GM12878 (cell line): ENCODE data around the gene NPTX1. TPM values are rescaled to one million over a fixed set of nuclear protein-coding genes. Genes with fewer than 3 reads are reported as not detected.

ENCODE experiments used
- ATAC-seq: fragments of 200-7000 bp; cut with Tn5 transposase; 3 replicates; pipeline ENCODE4 v1.9.1; 2020; ENCODE audit warnings: mild to moderate bottlenecking, moderate library complexity
- BruUV-seq: library from RNA; stranded (reverse); fragments of 400-500 nt; replicated peaks from 2 replicates; lab custom pipeline; 2021; lab: Mats Ljungman, UMichigan
- CTCF ChIA-PET: fragments of 300-600 bp; sonication (Branson Sonifier 250); formaldehyde crosslinking; extraction: SDS; loops from one replicate; lab custom pipeline; 2021; ENCODE audit warnings: inconsistent platforms; lab: Yijun Ruan, JAX
- POLR2A ChIA-PET: fragments of 350-600 bp; formaldehyde crosslinking; extraction: SDS; loops from one replicate; lab custom pipeline; 2021; ENCODE audit warnings: inconsistent platforms; lab: Charles Lee
- RAD21 ChIA-PET: fragments of 300-600 bp; sonication (Branson Sonifier 250); formaldehyde crosslinking; loops from one replicate; lab custom pipeline; 2023; ENCODE audit warnings: antibody characterized with exemption; ENCODE audit not compliant: unreplicated experiment; lab: Charles Lee
- SMC1A ChIA-PET: fragments of 300-600 bp; sonication (Branson Sonifier 250); formaldehyde crosslinking; loops from one replicate; lab custom pipeline; 2023; ENCODE audit not compliant: unreplicated experiment, uncharacterized antibody; lab: Charles Lee
- DNase-seq: peaks from one replicate; pipeline ENCODE4 v3.0.0-alpha.2; 2011; ENCODE audit warnings: low read depth, low spot score
- FAIRE-seq: peaks from 3 replicates; lab custom pipeline; 2011; peaks lifted over from hg19 to GRCh38; lab: Jason Lieb, UNC
- H2AFZ ChIP-seq: 2 replicates; pipeline ENCODE4 v1.6.0; 2011; ENCODE audit warnings: low read depth, low read length, control low read depth; ENCODE audit not compliant: control insufficient read depth
- H3K27ac ChIP-seq: 2 replicates; pipeline ENCODE4 v1.5.1; 2011; ENCODE audit warnings: control low read depth; ENCODE audit not compliant: control insufficient read depth, insufficient read depth
- H3K27me3 ChIP-seq, 2 experiments: replicated peaks in 1 of 2; 2 replicates each; pipeline versions ENCODE4 v1.6.0 to v1.6.1; 2011; ENCODE audit warnings: low read length in 1 of 2; ENCODE audit not compliant: control insufficient read depth in 2 of 2, insufficient read depth in 2 of 2
- H3K36me3 ChIP-seq, 2 experiments: 2 replicates each; pipeline ENCODE4 v1.5.1; 2011; ENCODE audit warnings: low read length in 1 of 2; ENCODE audit not compliant: control insufficient read depth in 2 of 2, insufficient read depth in 2 of 2
- H3K4me1 ChIP-seq: 2 replicates; pipeline ENCODE4 v1.6.1; 2011; ENCODE audit warnings: mild to moderate bottlenecking, low read length, moderate library complexity, mixed read lengths; ENCODE audit not compliant: control insufficient read depth, insufficient read depth
- H3K4me2 ChIP-seq: 2 replicates; pipeline ENCODE4 v1.6.0; 2011; ENCODE audit warnings: control low read depth; ENCODE audit not compliant: control insufficient read depth, insufficient read depth
- H3K4me3 ChIP-seq: fragments of 200-600 bp; sonication (generic); 2 replicates; pipeline ENCODE4 v1.5.1; 2016
- H3K79me2 ChIP-seq: 2 replicates; pipeline ENCODE4 v1.6.0; 2011; ENCODE audit warnings: low read length; ENCODE audit not compliant: control insufficient read depth, insufficient read depth
- H3K9ac ChIP-seq: 2 replicates; pipeline ENCODE4 v1.8.0; 2011; ENCODE audit warnings: low read length, control low read depth, mixed read lengths; ENCODE audit not compliant: control insufficient read depth, insufficient read depth
- H3K9me3 ChIP-seq: replicated peaks from 3 replicates; pipeline ENCODE4 v1.5.1; 2011; ENCODE audit warnings: mild to moderate bottlenecking, low read length; ENCODE audit not compliant: control insufficient read depth, insufficient read depth
- H4K20me1 ChIP-seq: 2 replicates; pipeline ENCODE4 v1.6.0; 2011; ENCODE audit not compliant: control insufficient read depth, insufficient read depth
- BHLHE40 ChIP-seq, 2 experiments: fragments of 450-650 bp in 1 of 2; IDR thresholded peaks; 2 replicates each; pipeline ENCODE4 v1.6.1; 2011 to 2017; ENCODE audit warnings: low read depth in 2 of 2, borderline replicate concordance in 1 of 2, improper control_type of control experiment in 1 of 2, low read length in 1 of 2, mild to moderate bottlenecking in 1 of 2
- GABPA ChIP-seq: IDR thresholded peaks from 2 replicates; pipeline ENCODE4 v1.6.1; 2014; ENCODE audit warnings: antibody characterized with exemption, low read depth, mild to moderate bottlenecking, inconsistent platforms
- HDGF ChIP-seq: fragments of 450-650 bp; IDR thresholded peaks from 2 replicates; pipeline ENCODE4 v1.6.1; 2016; ENCODE audit warnings: antibody characterized with exemption
- IKZF2 ChIP-seq, 2 experiments: fragments of 450-650 bp; IDR thresholded peaks; 2 replicates each; pipeline ENCODE4 v1.6.1; 2017; ENCODE audit warnings: mild to moderate bottlenecking in 2 of 2, moderate library complexity in 2 of 2
- SREBF1 ChIP-seq: IDR thresholded peaks from 2 replicates; pipeline ENCODE4 v1.6.1; 2012; ENCODE audit warnings: mild to moderate bottlenecking, low read length
- WGBS: methylation state at CpG from one replicate; pipeline ENCODE4 v1.1.6; 2016; ENCODE audit warnings: low lambda C conversion rate; ENCODE audit not compliant: insufficient replicate concordance, insufficient coverage; ENCODE audit errors: missing lambda C conversion rate; 5-methylcytosine and 5-hydroxymethylcytosine counted together
- in situ Hi-C: fragments of 300-500 bp; cut with MboI; formaldehyde crosslinking; loops from 9 replicates; pipeline ENCODE4 v1.14.3; 2018; ENCODE audit warnings: mixed read lengths
- intact Hi-C: fragments of 100-400 bp; cut with micrococcal nuclease; formaldehyde crosslinking; loops from one replicate; pipeline ENCODE4 v1.14.2; 2022; ENCODE audit not compliant: unreplicated experiment
- polyA plus RNA-seq, 11 experiments: library from polyadenylated mRNA; depleted of rRNA in 4 of 11; unstranded in 6 of 11; stranded (reverse) in 5 of 11; fragments of >200 nt; fragmentation: Nextera tagmentation in 4 of 11; fragmentation: Illumina TruSeq in 1 of 11; extraction: Ambion mirVana in 4 of 11; extraction: Trizol in 1 of 11; gene quantifications; 1 replicate in 1 of 11; 2 replicates in 10 of 11; pipeline versions ENCODE4 v1.2.1 to v1.2.3, GENCODE V29; 2011 to 2016; ENCODE audit warnings: inconsistent platforms in 2 of 11, missing spikeins in 2 of 11, low read depth in 1 of 11
- total RNA-seq, 4 experiments: library from RNA; depleted of rRNA in 3 of 4; stranded (reverse); fragments of >200 nt in 3 of 4; fragmentation: Illumina TruSeq in 1 of 4; extraction: Trizol in 1 of 4; gene quantifications; 2 replicates each; pipeline versions ENCODE4 v1.2.1 to v1.2.3, GENCODE V29; 2013 to 2021
- TF ChIP-seq, protein P1 (sequence below): fragments of 450-650 bp; IDR thresholded peaks from 2 replicates; pipeline ENCODE4 v1.6.1; 2017; ENCODE audit warnings: low read depth, mild to moderate bottlenecking, moderate library complexity

Gene NPTX1
- total and polyA plus RNA-seq, 10 of the 15 experiments (the other 5 are each of a cell fraction or from before 2014, with no cell fraction given): not detected

GRCh38 chr17:80455336-80455710, 21.1 kb downstream of the NPTX1 start:
- SMC1A ChIA-PET: interaction anchor here (0.9 to 1.1 kb wide), 2 partner anchors 8 to 117 kb away, joined by 3 read pairs; no protein-coding TSS in a partner anchor

More at GRCh38 chr17:80455336-80455710, 21.1 kb downstream of the NPTX1 start:
- in situ Hi-C loops (no loop called here), intact Hi-C loops (loop anchor here (10.0 kb wide), 1 partner anchor 119 kb away; no protein-coding TSS in a partner anchor)
- Histone ChIP-seq H2AFZ (peak overlapping the region; percentile 82), H4K20me1 (no peaks in the 10 kb centered on the region), H3K9ac (peak overlapping the region; percentile 99), H3K79me2 (peaks cover 7% of the 10 kb centered on the region), H3K4me1 (peaks cover 8% of the 10 kb centered on the region), H3K27ac (peak overlapping the region; percentile 89), H3K36me3 (no peaks in the 10 kb centered on the region), H3K27me3 (peaks cover 0 to 3% of the 10 kb centered on the region in 2 experiments; a peak in 1 of 4 replicates), H3K4me3 (peak overlapping the region; percentile 96), H3K9me3 (no peaks in the 10 kb centered on the region), H3K4me2 (peak overlapping the region; percentile 46)
- 8% methylated on average over 20 of the region's 20 CpGs for WGBS
- ChIA-PET POLR2A (interaction anchor here (0.8 to 1.6 kb wide), 3 partner anchors 20 to 310 kb away, joined by 3 to 5 read pairs (median 3); partner anchors contain the start of gene RPTOR), RAD21 (interaction anchor here (1.7 kb wide), 1 partner anchor 28 kb away, joined by 11 read pairs; no protein-coding TSS in a partner anchor), CTCF (interaction anchor here (1.5 kb wide), 1 partner anchor 120 kb away, joined by 3 read pairs; no protein-coding TSS in a partner anchor)
- ATAC-seq (peak; percentile 74), DNase-seq (no peak), FAIRE-seq (no peak)
- TF ChIP-seq SREBF1 (no peak), GABPA (no peak), HDGF (peak; percentile 15; the same call in 1 of the 2 replicates), IKZF2 (IDR thresholded peaks at IDR 0.05) (peak in 1 of 2 experiments; percentile 39; a peak in 2 of 4 replicates), BHLHE40 (IDR thresholded peaks at IDR 0.05; ENCODE audit: borderline replicate concordance in 1 of 2, low read depth in 2 of 2, low read length in 1 of 2) (peak in 1 of 2 experiments; percentile 41; a peak in 1 of 4 replicates)
- TF ChIP-seq, protein P1, sequence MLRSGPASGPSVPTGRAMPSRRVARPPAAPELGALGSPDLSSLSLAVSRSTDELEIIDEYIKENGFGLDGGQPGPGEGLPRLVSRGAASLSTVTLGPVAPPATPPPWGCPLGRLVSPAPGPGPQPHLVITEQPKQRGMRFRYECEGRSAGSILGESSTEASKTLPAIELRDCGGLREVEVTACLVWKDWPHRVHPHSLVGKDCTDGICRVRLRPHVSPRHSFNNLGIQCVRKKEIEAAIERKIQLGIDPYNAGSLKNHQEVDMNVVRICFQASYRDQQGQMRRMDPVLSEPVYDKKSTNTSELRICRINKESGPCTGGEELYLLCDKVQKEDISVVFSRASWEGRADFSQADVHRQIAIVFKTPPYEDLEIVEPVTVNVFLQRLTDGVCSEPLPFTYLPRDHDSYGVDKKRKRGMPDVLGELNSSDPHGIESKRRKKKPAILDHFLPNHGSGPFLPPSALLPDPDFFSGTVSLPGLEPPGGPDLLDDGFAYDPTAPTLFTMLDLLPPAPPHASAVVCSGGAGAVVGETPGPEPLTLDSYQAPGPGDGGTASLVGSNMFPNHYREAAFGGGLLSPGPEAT: peak; percentile 60
- no TSS peak for BruUV-seq
